ENCODE results near the gene KIF1C. TPM values are rescaled to one million over a fixed set of nuclear protein-coding genes. Genes with fewer than 3 reads are reported as not detected.

The KIF1C gene
- total and polyA plus RNA-seq, 9 of the 15 experiments (the other 6 are each of a cell fraction or from before 2014, with no cell fraction given): 0.38 to 68.4 (median 25.1) TPM

DNA sequence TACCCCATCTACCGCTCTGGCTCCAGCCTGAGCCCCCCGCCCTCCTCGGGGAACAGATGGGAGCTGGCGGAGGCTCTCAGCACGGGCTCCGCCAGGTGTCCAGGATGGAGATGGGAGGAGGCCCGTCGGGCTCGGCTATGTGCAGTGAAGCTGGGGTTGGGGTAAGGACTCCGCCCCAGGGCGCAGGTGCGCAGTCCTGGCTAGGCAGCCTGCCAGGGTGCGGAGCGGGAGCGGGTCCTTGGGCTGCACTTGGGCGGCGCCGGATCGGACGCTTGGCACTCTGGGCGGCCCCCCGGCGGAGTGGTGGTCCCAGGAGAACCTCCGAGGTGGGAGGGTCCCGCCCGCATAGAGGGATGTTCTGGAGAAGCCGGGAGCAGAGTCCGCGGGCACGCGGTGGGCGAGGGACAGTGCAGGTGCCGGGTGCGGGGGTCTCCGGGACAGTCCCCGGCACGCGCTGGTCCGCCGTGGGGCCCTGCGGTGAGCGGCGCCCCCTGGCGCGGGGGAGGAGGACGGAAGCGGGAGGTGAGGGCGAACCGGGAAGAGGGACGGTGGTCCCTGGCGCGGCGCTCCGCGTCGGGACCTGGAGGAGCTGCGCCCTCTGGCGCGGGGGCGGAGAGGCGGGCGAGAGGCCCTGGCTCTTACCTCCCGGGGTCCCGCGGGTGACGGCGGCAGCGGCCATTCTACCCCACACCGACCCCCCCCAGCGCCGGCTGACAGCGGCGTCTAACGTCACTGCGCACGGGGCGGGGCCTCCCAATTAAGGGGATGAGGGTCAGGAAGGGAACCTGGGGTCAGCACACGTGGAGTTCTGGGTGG is 10.6 kb upstream of the KIF1C start, which contains the start of gene CAMTA2 (continued):
- TF ChIP-seq, protein P1, sequence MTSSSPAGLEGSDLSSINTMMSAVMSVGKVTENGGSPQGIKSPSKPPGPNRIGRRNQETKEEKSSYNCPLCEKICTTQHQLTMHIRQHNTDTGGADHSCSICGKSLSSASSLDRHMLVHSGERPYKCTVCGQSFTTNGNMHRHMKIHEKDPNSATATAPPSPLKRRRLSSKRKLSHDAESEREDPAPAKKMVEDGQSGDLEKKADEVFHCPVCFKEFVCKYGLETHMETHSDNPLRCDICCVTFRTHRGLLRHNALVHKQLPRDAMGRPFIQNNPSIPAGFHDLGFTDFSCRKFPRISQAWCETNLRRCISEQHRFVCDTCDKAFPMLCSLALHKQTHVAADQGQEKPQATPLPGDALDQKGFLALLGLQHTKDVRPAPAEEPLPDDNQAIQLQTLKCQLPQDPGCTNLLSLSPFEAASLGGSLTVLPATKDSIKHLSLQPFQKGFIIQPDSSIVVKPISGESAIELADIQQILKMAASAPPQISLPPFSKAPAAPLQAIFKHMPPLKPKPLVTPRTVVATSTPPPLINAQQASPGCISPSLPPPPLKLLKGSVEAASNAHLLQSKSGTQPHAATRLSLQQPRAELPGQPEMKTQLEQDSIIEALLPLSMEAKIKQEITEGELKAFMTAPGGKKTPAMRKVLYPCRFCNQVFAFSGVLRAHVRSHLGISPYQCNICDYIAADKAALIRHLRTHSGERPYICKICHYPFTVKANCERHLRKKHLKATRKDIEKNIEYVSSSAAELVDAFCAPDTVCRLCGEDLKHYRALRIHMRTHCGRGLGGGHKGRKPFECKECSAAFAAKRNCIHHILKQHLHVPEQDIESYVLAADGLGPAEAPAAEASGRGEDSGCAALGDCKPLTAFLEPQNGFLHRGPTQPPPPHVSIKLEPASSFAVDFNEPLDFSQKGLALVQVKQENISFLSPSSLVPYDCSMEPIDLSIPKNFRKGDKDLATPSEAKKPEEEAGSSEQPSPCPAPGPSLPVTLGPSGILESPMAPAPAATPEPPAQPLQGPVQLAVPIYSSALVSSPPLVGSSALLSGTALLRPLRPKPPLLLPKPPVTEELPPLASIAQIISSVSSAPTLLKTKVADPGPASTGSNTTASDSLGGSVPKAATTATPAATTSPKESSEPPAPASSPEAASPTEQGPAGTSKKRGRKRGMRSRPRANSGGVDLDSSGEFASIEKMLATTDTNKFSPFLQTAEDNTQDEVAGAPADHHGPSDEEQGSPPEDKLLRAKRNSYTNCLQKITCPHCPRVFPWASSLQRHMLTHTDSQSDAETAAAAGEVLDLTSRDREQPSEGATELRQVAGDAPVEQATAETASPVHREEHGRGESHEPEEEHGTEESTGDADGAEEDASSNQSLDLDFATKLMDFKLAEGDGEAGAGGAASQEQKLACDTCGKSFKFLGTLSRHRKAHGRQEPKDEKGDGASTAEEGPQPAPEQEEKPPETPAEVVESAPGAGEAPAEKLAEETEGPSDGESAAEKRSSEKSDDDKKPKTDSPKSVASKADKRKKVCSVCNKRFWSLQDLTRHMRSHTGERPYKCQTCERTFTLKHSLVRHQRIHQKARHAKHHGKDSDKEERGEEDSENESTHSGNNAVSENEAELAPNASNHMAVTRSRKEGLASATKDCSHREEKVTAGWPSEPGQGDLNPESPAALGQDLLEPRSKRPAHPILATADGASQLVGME (CRISPR knock-in tag; IDR thresholded peaks at IDR 0.05): 0 out of 2 replicates have a peak, but pooled peaks have one; percentile 16
- TF ChIP-seq FOXJ2 (tag; IDR thresholded peaks at IDR 0.05) (peak; percentile 51; the same call in 1 of the 2 replicates), HDGF (IDR thresholded peaks at IDR 0.05) (no peak), TRIM24 (IDR thresholded peaks at IDR 0.05) (0 out of 4 replicates have a peak, but pooled peaks of 1 of the 2 experiments have one; percentile 29), NR3C1 (CRISPR knock-in tag; IDR thresholded peaks at IDR 0.05) (no peak), RHOXF2B (CRISPR knock-in tag; conservative IDR thresholded peaks at IDR 0.05) (no peak), ASH1L (IDR thresholded peaks at IDR 0.05; ENCODE audit: borderline replicate concordance, low read depth, partially characterized antibody) (no peak), MYC (IDR thresholded peaks at IDR 0.05; ENCODE audit: low read depth, low read length) (peak; percentile 88), MYC (CRISPR knock-in tag; IDR thresholded peaks at IDR 0.05; ENCODE audit: borderline replicate concordance, low read depth) (no peak), MCM2 (IDR thresholded peaks at IDR 0.05; ENCODE audit: low read depth) (no peak), ZNF121 (CRISPR knock-in tag; conservative IDR thresholded peaks at IDR 0.05) (no peak), KLF16 (IDR thresholded peaks at IDR 0.05) (0 out of 2 replicates have a peak, but pooled peaks have one; percentile 23), ETV1 (tag; conservative IDR thresholded peaks at IDR 0.05; ENCODE audit: low read depth) (peak; percentile 42), BHLHE40 (IDR thresholded peaks at IDR 0.05; ENCODE audit: low read length) (peak; percentile 51), TEAD1 (CRISPR knock-in tag; IDR thresholded peaks at IDR 0.05) (0 out of 4 replicates have a peak, but pooled peaks have one; percentile 38 to 77), SMAD2 (IDR thresholded peaks at IDR 0.05; ENCODE audit: low read depth, low read length) (no peak)
- TF ChIP-seq, protein P2, sequence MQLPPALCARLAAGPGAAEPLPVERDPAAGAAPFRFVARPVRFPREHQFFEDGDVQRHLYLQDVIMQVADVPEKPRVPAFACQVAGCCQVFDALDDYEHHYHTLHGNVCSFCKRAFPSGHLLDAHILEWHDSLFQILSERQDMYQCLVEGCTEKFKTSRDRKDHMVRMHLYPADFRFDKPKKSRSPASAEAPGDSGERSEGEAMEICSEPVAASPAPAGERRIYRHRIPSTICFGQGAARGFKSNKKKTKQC (CRISPR knock-in tag; IDR thresholded peaks at IDR 0.05): peak; percentile 70
- TF ChIP-seq, protein P3, sequence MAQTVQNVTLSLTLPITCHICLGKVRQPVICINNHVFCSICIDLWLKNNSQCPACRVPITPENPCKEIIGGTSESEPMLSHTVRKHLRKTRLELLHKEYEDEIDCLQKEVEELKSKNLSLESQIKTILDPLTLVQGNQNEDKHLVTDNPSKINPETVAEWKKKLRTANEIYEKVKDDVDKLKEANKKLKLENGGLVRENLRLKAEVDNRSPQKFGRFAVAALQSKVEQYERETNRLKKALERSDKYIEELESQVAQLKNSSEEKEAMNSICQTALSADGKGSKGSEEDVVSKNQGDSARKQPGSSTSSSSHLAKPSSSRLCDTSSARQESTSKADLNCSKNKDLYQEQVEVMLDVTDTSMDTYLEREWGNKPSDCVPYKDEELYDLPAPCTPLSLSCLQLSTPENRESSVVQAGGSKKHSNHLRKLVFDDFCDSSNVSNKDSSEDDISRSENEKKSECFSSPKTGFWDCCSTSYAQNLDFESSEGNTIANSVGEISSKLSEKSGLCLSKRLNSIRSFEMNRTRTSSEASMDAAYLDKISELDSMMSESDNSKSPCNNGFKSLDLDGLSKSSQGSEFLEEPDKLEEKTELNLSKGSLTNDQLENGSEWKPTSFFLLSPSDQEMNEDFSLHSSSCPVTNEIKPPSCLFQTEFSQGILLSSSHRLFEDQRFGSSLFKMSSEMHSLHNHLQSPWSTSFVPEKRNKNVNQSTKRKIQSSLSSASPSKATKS (CRISPR knock-in tag; IDR thresholded peaks at IDR 0.05): no peak

All from K562 (cell line).